GM23338 (cell line): ENCODE data around the gene GRK7. TPM values are rescaled to one million over a fixed set of nuclear protein-coding genes. Genes with fewer than 3 reads are reported as not detected.

Source experiments
- ATAC-seq: fragments of 200-7000 bp; cut with Tn5 transposase; 3 replicates; pipeline ENCODE4 v1.9.1; 2020
- DNase-seq: peaks from one replicate; pipeline ENCODE4 v3.0.0-alpha.2; 2015; ENCODE audit warnings: low spot score
- H2AFZ ChIP-seq: fragments of 200-600 bp; sonication (generic); 2 replicates; pipeline ENCODE4 v1.8.0; 2016; ENCODE audit warnings: antibody characterized with exemption, mild to moderate bottlenecking, moderate library complexity
- H3F3A ChIP-seq: fragments of 200-600 bp; sonication (generic); replicated peaks from 2 replicates; pipeline ENCODE4 v1.8.0; 2017; ENCODE audit warnings: antibody characterized with exemption, mixed run types, low read depth
- H3K27ac ChIP-seq: fragments of 200-600 bp; sonication (generic); 2 replicates; pipeline ENCODE4 v1.6.1; 2016; ENCODE audit warnings: low read depth
- H3K27me3 ChIP-seq: fragments of 200-600 bp; sonication (generic); 2 replicates; pipeline ENCODE4 v1.8.0; 2016; ENCODE audit warnings: mild to moderate bottlenecking, mixed run types, moderate library complexity; ENCODE audit not compliant: insufficient read depth
- H3K36me3 ChIP-seq: fragments of 200-600 bp; sonication (generic); 2 replicates; pipeline ENCODE4 v1.8.0; 2016; ENCODE audit warnings: mild to moderate bottlenecking; ENCODE audit not compliant: insufficient read depth
- H3K4me1 ChIP-seq: fragments of 200-600 bp; sonication (generic); 2 replicates; pipeline ENCODE4 v1.8.0; 2016; ENCODE audit warnings: mild to moderate bottlenecking, moderate library complexity; ENCODE audit not compliant: insufficient read depth
- H3K4me2 ChIP-seq: fragments of 200-600 bp; sonication (generic); 2 replicates; pipeline ENCODE4 v1.7.1; 2017; ENCODE audit warnings: mixed run types
- H3K4me3 ChIP-seq: fragments of 200-600 bp; sonication (generic); 2 replicates; pipeline ENCODE4 v1.6.1; 2016; ENCODE audit warnings: mixed run types
- H3K79me2 ChIP-seq: fragments of 200-600 bp; sonication (generic); replicated peaks from 2 replicates; pipeline ENCODE4 v1.8.0; 2017; ENCODE audit warnings: mild to moderate bottlenecking; ENCODE audit not compliant: insufficient read depth
- H3K9me2 ChIP-seq: fragments of 200-600 bp; sonication (generic); 2 replicates; pipeline ENCODE4 v1.8.0; 2017; ENCODE audit not compliant: insufficient read depth
- H4K20me1 ChIP-seq: fragments of 200-600 bp; sonication (generic); replicated peaks from 2 replicates; pipeline ENCODE4 v1.8.0; 2017; ENCODE audit warnings: mild to moderate bottlenecking; ENCODE audit not compliant: insufficient read depth
- H3K27ac Mint-ChIP-seq: 2 replicates; pipeline ENCODE4 v1.8.0; 2020; ENCODE audit warnings: inconsistent platforms, mild to moderate bottlenecking, moderate library complexity, mixed read lengths
- H3K27me3 Mint-ChIP-seq: 3 replicates; pipeline ENCODE4 v1.8.0; 2022; ENCODE audit warnings: low read depth, mild to moderate bottlenecking, moderate library complexity, mixed read lengths, inconsistent platforms; ENCODE audit not compliant: insufficient read depth, poor library complexity
- H3K36me3 Mint-ChIP-seq: 3 replicates; pipeline ENCODE4 v1.8.0; 2021; ENCODE audit warnings: low read depth, mild to moderate bottlenecking, inconsistent platforms, moderate library complexity, mixed read lengths
- H3K4me1 Mint-ChIP-seq: 3 replicates; pipeline ENCODE4 v1.8.0; 2020; ENCODE audit warnings: mild to moderate bottlenecking, inconsistent platforms, mixed read lengths
- H3K4me3 Mint-ChIP-seq: 3 replicates; pipeline ENCODE4 v1.8.0; 2021; ENCODE audit warnings: moderate library complexity, mild to moderate bottlenecking, inconsistent platforms, mixed read lengths
- H3K9me3 Mint-ChIP-seq: 3 replicates; pipeline ENCODE4 v1.8.0; 2020; ENCODE audit warnings: moderate library complexity, mild to moderate bottlenecking, inconsistent platforms, mixed read lengths
- CREB1 ChIP-seq: fragments of 250-450 bp; sonication (Bioruptor Pico); IDR thresholded peaks from 2 replicates; pipeline ENCODE4 v1.5.0; 2020; ENCODE audit warnings: low read depth, mild to moderate bottlenecking, moderate library complexity
- CTCF ChIP-seq, 2 experiments: fragments of 200-600 bp in 1 of 2; sonication (generic) in 1 of 2; conservative IDR thresholded peaks; 2 replicates each; pipeline versions ENCODE4 v1.5.1 to v1.6.1; 2016 to 2017; ENCODE audit warnings: antibody characterized with exemption in 2 of 2, low read depth in 2 of 2, mild to moderate bottlenecking in 2 of 2, moderate library complexity in 1 of 2
- EZH2 ChIP-seq: fragments of 200-600 bp; sonication (generic); IDR thresholded peaks from one replicate; pipeline ENCODE4 v1.8.0; 2017; ENCODE audit warnings: antibody characterized with exemption, mild to moderate bottlenecking, low read depth; ENCODE audit not compliant: unreplicated experiment
- EZH2phosphoT487 ChIP-seq: fragments of 200-600 bp; sonication (generic); IDR thresholded peaks from one replicate; pipeline ENCODE4 v1.8.1; 2018; ENCODE audit warnings: antibody characterized with exemption; ENCODE audit not compliant: unreplicated experiment
- JUNB ChIP-seq: IDR thresholded peaks from one replicate; pipeline ENCODE4 v1.6.1; 2016; ENCODE audit warnings: antibody characterized with exemption; ENCODE audit not compliant: unreplicated experiment
- NANOG ChIP-seq: IDR thresholded peaks from 2 replicates; pipeline ENCODE4 v1.6.1; 2016; ENCODE audit warnings: antibody characterized with exemption, borderline replicate concordance
- POLR2AphosphoS5 ChIP-seq: IDR thresholded peaks from 2 replicates; pipeline ENCODE4 v1.6.1; 2016; ENCODE audit warnings: antibody characterized with exemption, low read depth
- REST ChIP-seq: IDR thresholded peaks from one replicate; pipeline ENCODE4 v1.6.1; 2018; ENCODE audit warnings: antibody characterized with exemption; ENCODE audit not compliant: unreplicated experiment
- STAT1 ChIP-seq: IDR thresholded peaks from one replicate; pipeline ENCODE4 v1.6.1; 2016; ENCODE audit warnings: antibody characterized with exemption; ENCODE audit not compliant: unreplicated experiment
- ZNF114 ChIP-seq: fragments of 250-450 bp; sonication (Bioruptor Pico); IDR thresholded peaks from 2 replicates; pipeline ENCODE4 v1.5.0; 2020; ENCODE audit warnings: mild to moderate bottlenecking, moderate library complexity
- ZNF331 ChIP-seq: fragments of 250-450 bp; sonication (Bioruptor Pico); IDR thresholded peaks from 2 replicates; pipeline ENCODE4 v1.5.0; 2020; ENCODE audit warnings: low read depth, mild to moderate bottlenecking, moderate library complexity
- ZNF462 ChIP-seq: fragments of 250-450 bp; sonication (Bioruptor Pico); IDR thresholded peaks from 2 replicates; pipeline ENCODE4 v1.5.0; 2020; ENCODE audit warnings: mild to moderate bottlenecking, moderate library complexity
- polyA plus RNA-seq: library from polyadenylated mRNA; unstranded; fragments of >200 nt; fragmentation: Nextera tagmentation; extraction: Ambion mirVana; gene quantifications from 2 replicates; pipeline ENCODE4 v1.2.1, GENCODE V29; 2016
- total RNA-seq: library from RNA; depleted of rRNA; stranded (reverse); fragments of >200 nt; shearing (Covaris generic); gene quantifications from 2 replicates; pipeline ENCODE4 v1.2.3, GENCODE V29; 2014
- TF ChIP-seq, protein P1 (sequence below): IDR thresholded peaks from 2 replicates; pipeline ENCODE4 v1.6.1; 2016; ENCODE audit warnings: antibody characterized with exemption

The GRK7 gene
- total and polyA plus RNA-seq, 2 experiments from 2014 or later = not detected

GRCh38 chr3:141773676-141774075 lies 10.5 kb downstream of the GRK7 start:
- Histone ChIP-seq H3F3A (no peaks in the 10 kb centered on the region), H3K79me2 (no peaks in the 10 kb centered on the region), H3K4me1 (no peaks in the 10 kb centered on the region), H3K36me3 (no peaks in the 10 kb centered on the region), H2AFZ (no peak overlapping the region), H4K20me1 (no peaks in the 10 kb centered on the region), H3K27ac (no peak overlapping the region), H3K27me3 (no peaks in the 10 kb centered on the region), H3K4me3 (no peak overlapping the region), H3K9me2 (no peaks in the 10 kb centered on the region), H3K4me2 (no peak overlapping the region)
- TF ChIP-seq ZNF114 (CRISPR knock-in tag) (no peak), ZNF331 (CRISPR knock-in tag) (no peak), CREB1 (no peak), JUNB (no peak), POLR2AphosphoS5 (no peak), NANOG (no peak), STAT1 (no peak), ZNF462 (CRISPR knock-in tag) (no peak), REST (no peak), EZH2 (no peak), EZH2phosphoT487 (no peak), CTCF (conservative IDR thresholded peaks at IDR 0.05; ENCODE audit: low read depth in 2 of 2) (no peak)
- TF ChIP-seq, protein P1, sequence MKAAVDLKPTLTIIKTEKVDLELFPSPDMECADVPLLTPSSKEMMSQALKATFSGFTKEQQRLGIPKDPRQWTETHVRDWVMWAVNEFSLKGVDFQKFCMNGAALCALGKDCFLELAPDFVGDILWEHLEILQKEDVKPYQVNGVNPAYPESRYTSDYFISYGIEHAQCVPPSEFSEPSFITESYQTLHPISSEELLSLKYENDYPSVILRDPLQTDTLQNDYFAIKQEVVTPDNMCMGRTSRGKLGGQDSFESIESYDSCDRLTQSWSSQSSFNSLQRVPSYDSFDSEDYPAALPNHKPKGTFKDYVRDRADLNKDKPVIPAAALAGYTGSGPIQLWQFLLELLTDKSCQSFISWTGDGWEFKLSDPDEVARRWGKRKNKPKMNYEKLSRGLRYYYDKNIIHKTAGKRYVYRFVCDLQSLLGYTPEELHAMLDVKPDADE = no peak
- Mint-ChIP-seq H3K9me3 (peaks cover 2% of the 10 kb centered on the region; the same call in 1 of the 3 replicates), H3K27ac (no peak overlapping the region), H3K36me3 (no peaks in the 10 kb centered on the region), H3K4me3 (no peak overlapping the region), H3K27me3 (peaks cover 7% of the 10 kb centered on the region), H3K4me1 (no peaks in the 10 kb centered on the region; the same call in 2 of the 3 replicates)
- ATAC-seq (no peak), DNase-seq (no peak)
